Measurements from ENCODE around the gene CAVIN1.

DNA sequence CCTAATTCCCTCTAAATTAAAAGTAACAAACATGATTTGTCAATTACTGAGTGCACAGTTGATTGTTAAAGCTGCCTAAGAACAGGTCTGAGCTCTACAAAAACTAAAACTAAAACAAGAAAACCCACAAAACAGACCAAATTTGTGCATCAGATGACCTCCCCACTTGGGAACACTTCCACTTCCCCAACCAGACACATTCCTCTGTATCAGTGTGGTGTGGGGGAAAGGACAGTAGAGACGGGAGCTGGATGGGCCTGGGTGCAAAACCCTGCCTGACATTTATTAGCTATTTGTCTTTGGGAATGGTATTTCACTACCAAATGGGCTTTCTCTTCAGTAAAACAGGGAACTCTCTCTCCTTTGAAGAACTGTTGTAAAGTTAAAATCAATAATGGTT is 64.6 kb downstream of the CAVIN1 start:
- TF ChIP-seq, protein P1, sequence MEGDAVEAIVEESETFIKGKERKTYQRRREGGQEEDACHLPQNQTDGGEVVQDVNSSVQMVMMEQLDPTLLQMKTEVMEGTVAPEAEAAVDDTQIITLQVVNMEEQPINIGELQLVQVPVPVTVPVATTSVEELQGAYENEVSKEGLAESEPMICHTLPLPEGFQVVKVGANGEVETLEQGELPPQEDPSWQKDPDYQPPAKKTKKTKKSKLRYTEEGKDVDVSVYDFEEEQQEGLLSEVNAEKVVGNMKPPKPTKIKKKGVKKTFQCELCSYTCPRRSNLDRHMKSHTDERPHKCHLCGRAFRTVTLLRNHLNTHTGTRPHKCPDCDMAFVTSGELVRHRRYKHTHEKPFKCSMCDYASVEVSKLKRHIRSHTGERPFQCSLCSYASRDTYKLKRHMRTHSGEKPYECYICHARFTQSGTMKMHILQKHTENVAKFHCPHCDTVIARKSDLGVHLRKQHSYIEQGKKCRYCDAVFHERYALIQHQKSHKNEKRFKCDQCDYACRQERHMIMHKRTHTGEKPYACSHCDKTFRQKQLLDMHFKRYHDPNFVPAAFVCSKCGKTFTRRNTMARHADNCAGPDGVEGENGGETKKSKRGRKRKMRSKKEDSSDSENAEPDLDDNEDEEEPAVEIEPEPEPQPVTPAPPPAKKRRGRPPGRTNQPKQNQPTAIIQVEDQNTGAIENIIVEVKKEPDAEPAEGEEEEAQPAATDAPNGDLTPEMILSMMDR (IDR thresholded peaks at IDR 0.05; ENCODE audit: insufficient read depth, low read length, poor library complexity, severe bottlenecking), result no peak
- TF ChIP-seq EZH2phosphoT487 (conservative IDR thresholded peaks at IDR 0.05; ENCODE audit: low read length), result no peak

Data from SU-DHL-6 (cell line).